HG02623 (cell line): Measurements from ENCODE around the gene AGO3.

Source experiments
- ATAC-seq: cut with Tn5 transposase; IDR thresholded peaks from one replicate; pipeline ENCODE4 v1.9.1; 2021; ENCODE audit warnings: moderate library complexity; ENCODE audit not compliant: unreplicated experiment

AGO3 gene

GRCh38 chr1:36094621-36095061, 163.7 kb downstream of the AGO3 start:
- no peak for ATAC-seq

GRCh38 chr1:36095760-36096405, 165.0 kb downstream of the AGO3 start:
- no peak for ATAC-seq

GRCh38 chr1:36096500-36097432, 165.9 kb downstream of the AGO3 start:
- no peak for ATAC-seq

GRCh38 chr1:36097693-36098585, 167.0 kb downstream of the AGO3 start:
- ATAC-seq = no peak

- ATAC-seq = no peak
Observed at GRCh38 chr1:36098650-36099365, 167.9 kb downstream of the AGO3 start.

- no peak for ATAC-seq
Observed at GRCh38 chr1:36099681-36100341, 168.9 kb downstream of the AGO3 start.

GRCh38 chr1:36100376-36100775, 169.5 kb downstream of the AGO3 start:
- no peak for ATAC-seq

- ATAC-seq = no peak
Observed at GRCh38 chr1:36101546-36101945, 170.6 kb downstream of the AGO3 start.

- ATAC-seq = no peak
Observed at GRCh38 chr1:36106269-36106668, 175.4 kb downstream of the AGO3 start.

GRCh38 chr1:36107394-36107793, 176.5 kb downstream of the AGO3 start:
- ATAC-seq = no peak

- no peak for ATAC-seq
Observed at GRCh38 chr1:36108314-36108713, 177.4 kb downstream of the AGO3 start.

- no peak for ATAC-seq
Observed at GRCh38 chr1:36109041-36109679, 178.3 kb downstream of the AGO3 start.

GRCh38 chr1:36111151-36111550, 180.2 kb downstream of the AGO3 start:
- ATAC-seq = no peak

GRCh38 chr1:36112823-36113222, 181.9 kb downstream of the AGO3 start:
- no peak for ATAC-seq

- ATAC-seq = no peak
Observed at GRCh38 chr1:36114371-36114770, 183.5 kb downstream of the AGO3 start.

GRCh38 chr1:36115200-36115669, 184.3 kb downstream of the AGO3 start:
- ATAC-seq = no peak

GRCh38 chr1:36115931-36116330, 185.0 kb downstream of the AGO3 start:
- no peak for ATAC-seq

GRCh38 chr1:36116901-36117300, 186.0 kb downstream of the AGO3 start:
- ATAC-seq = no peak

- no peak for ATAC-seq
Observed at GRCh38 chr1:36118447-36119204, 187.7 kb downstream of the AGO3 start.
